ENCODE results near the gene NAALADL2. TPM values are rescaled to one million over a fixed set of nuclear protein-coding genes. Genes with fewer than 3 reads are reported as not detected.

Gene NAALADL2
- total and polyA plus RNA-seq, 2 of the 4 experiments (the other 2 are of a cell fraction): 3.8 to 19.2 TPM

- Histone ChIP-seq H3K9ac (ENCODE audit: low read depth, low read length) (no peak overlapping the region), H3K4me1 (ENCODE audit: control insufficient read depth, insufficient read depth, low read length) (no peaks in the 10 kb centered on the region), H3K14ac (replicated peaks; ENCODE audit: low read depth, low read length) (no peak overlapping the region), H2BK5ac (ENCODE audit: low read depth, low read length, poor library complexity, severe bottlenecking) (no peak overlapping the region), H3K79me1 (ENCODE audit: low read depth in 1 of 2, low read length in 2 of 2) (no peaks in the 10 kb centered on the region), H3K23ac (ENCODE audit: low read depth, low read length) (no peak overlapping the region; the same call in 1 of the 2 replicates), H3K18ac (ENCODE audit: low read depth, low read length) (peak overlapping the region; percentile 14; the same call in 1 of the 2 replicates), H3K27ac (ENCODE audit: insufficient read depth, low read length) (no peak overlapping the region), H2BK15ac (ENCODE audit: low read depth, low read length) (no peak overlapping the region), H2AFZ (replicated peaks; ENCODE audit: low read length, poor library complexity) (no peak overlapping the region), H2AK9ac (replicated peaks; ENCODE audit: low read depth, low read length, poor library complexity) (no peak overlapping the region), H4K5ac (ENCODE audit: low read depth, low read length) (no peak overlapping the region), H3K9me3 (ENCODE audit: control insufficient read depth, insufficient read depth, low read length) (no peaks in the 10 kb centered on the region), H2BK120ac (ENCODE audit: low read depth, low read length) (peak overlapping the region; percentile 68; the same call in 1 of the 2 replicates), H4K8ac (ENCODE audit: low read depth in 2 of 2, low read length in 2 of 2) (peak overlapping the region in 1 of 2 experiments; percentile 12; a peak in 1 of 4 replicates), H3K4me3 (ENCODE audit: insufficient read depth, low read depth, low read length) (peak overlapping the region; percentile 32; the same call in 1 of the 2 replicates), H3K9me1 (ENCODE audit: insufficient read depth, low read length) (no peaks in the 10 kb centered on the region), H4K20me1 (ENCODE audit: insufficient read depth, low read length) (no peaks in the 10 kb centered on the region), H3K27me3 (ENCODE audit: control insufficient read depth, insufficient read depth, low read length) (no peaks in the 10 kb centered on the region), H3K4me2 (ENCODE audit: low read depth, low read length) (peak overlapping the region; percentile 84; the same call in 1 of the 2 replicates), H4K91ac (ENCODE audit: insufficient read depth, low read depth, low read length) (no peak overlapping the region), H3K4ac (ENCODE audit: low read depth, low read length) (no peak overlapping the region), H2AK5ac (ENCODE audit: low read depth, low read length) (no peak overlapping the region), H3K36me3 (ENCODE audit: control insufficient read depth, insufficient read depth, low read length) (no peaks in the 10 kb centered on the region), H3K56ac (ENCODE audit: extremely low read depth, insufficient read depth, low read length) (no peak overlapping the region), H2BK20ac (ENCODE audit: low read depth, low read length) (peak overlapping the region; percentile 55; the same call in 1 of the 2 replicates)
- in situ Hi-C loops (cut with MboI; ENCODE audit: low sequenced_read_pairs): no loop called here
- no TSS peak for BruUV-seq (replicated peaks)
- 0% methylated on average over 2 of the region's 5 CpGs; no CpG with 5 or more reads in 1 of the 2 experiments for WGBS, 2 experiments (ENCODE audit: extremely low coverage in 2 of 2, insufficient read length in 1 of 2)
- ATAC-seq (ENCODE audit: low read depth): peak; percentile 42
- intact Hi-C loops (cut with micrococcal nuclease): no loop called here
- TF ChIP-seq FOS (IDR thresholded peaks at IDR 0.05; ENCODE audit: low read depth, low read length) (no peak), MAZ (IDR thresholded peaks at IDR 0.05; ENCODE audit: borderline replicate concordance, low read depth, low read length) (no peak), NFE2L2 (IDR thresholded peaks at IDR 0.05; ENCODE audit: low read depth, low read length) (no peak), MXI1 (IDR thresholded peaks at IDR 0.05; ENCODE audit: borderline replicate concordance, low read depth, low read length) (no peak), RCOR1 (IDR thresholded peaks at IDR 0.05; ENCODE audit: insufficient replicate concordance, low read length) (no peak), CTCF (conservative IDR thresholded peaks at IDR 0.05; ENCODE audit: low read depth, low read length) (no peak), POLR2A (IDR thresholded peaks at IDR 0.05; ENCODE audit: low read depth, low read length) (no peak), SMC3 (IDR thresholded peaks at IDR 0.05; ENCODE audit: low read depth, low read length) (no peak), BHLHE40 (IDR thresholded peaks at IDR 0.05; ENCODE audit: low read depth, low read length) (no peak), CHD1 (IDR thresholded peaks at IDR 0.05; ENCODE audit: low read depth, low read length) (no peak), USF2 (IDR thresholded peaks at IDR 0.05; ENCODE audit: low read depth, low read length) (no peak), RFX5 (IDR thresholded peaks at IDR 0.05; ENCODE audit: low read depth, low read length) (no peak), CEBPB (IDR thresholded peaks at IDR 0.05; ENCODE audit: low read depth, low read length) (no peak)
- dilution Hi-C loops (cut with HindIII; ENCODE audit: low sequenced_read_pairs, unreplicated experiment): no loop called here
- peak; percentile 19 for DNase-seq
- POLR2A ChIA-PET (ENCODE audit: unreplicated experiment): no interaction called here
- CTCF ChIA-PET: no interaction called here
Measured at GRCh38 chr3:175651716-175652115, 792.6 kb downstream of the NAALADL2 start.

Data from IMR-90 (cell line).